Endodermal cell (in vitro differentiated cells): ENCODE results near the gene THAP10. TPM values are rescaled to one million over a fixed set of nuclear protein-coding genes. Genes with fewer than 3 reads are reported as not detected.

Source experiments
- DNase-seq: peaks from one replicate; pipeline ENCODE4 v3.0.0-alpha.2; 2017
- H3K27ac ChIP-seq: 2 replicates; pipeline ENCODE4 v1.5.1; 2013; ENCODE audit warnings: mild to moderate bottlenecking, low read depth, low read length, moderate library complexity
- H3K27me3 ChIP-seq: 2 replicates; pipeline ENCODE4 v1.6.1; 2013; ENCODE audit warnings: mild to moderate bottlenecking, low read length, moderate library complexity; ENCODE audit not compliant: insufficient read depth, control insufficient read depth, poor library complexity, severe bottlenecking
- H3K36me3 ChIP-seq: 2 replicates; pipeline ENCODE4 v1.7.0; 2013; ENCODE audit warnings: mild to moderate bottlenecking, low read length, moderate library complexity; ENCODE audit not compliant: control insufficient read depth, insufficient read depth
- H3K4me1 ChIP-seq: one replicate; pipeline ENCODE4 v1.7.0; 2013; ENCODE audit warnings: low read length; ENCODE audit not compliant: control insufficient read depth, insufficient read depth
- H3K4me3 ChIP-seq: 2 replicates; pipeline ENCODE4 v1.5.1; 2013; ENCODE audit warnings: mild to moderate bottlenecking, low read length, moderate library complexity
- H3K9ac ChIP-seq: 2 replicates; pipeline ENCODE4 v1.6.1; 2013; ENCODE audit warnings: mild to moderate bottlenecking, low read length, moderate library complexity; ENCODE audit not compliant: poor library complexity, severe bottlenecking; ENCODE audit errors: extremely low read depth
- H3K9me3 ChIP-seq: 2 replicates; pipeline ENCODE4 v1.6.1; 2013; ENCODE audit warnings: mild to moderate bottlenecking, low read length, moderate library complexity; ENCODE audit not compliant: control insufficient read depth
- H3K27ac Mint-ChIP-seq: 2 replicates; pipeline ENCODE4 v1.8.0; 2020; ENCODE audit warnings: mixed read lengths
- H3K27me3 Mint-ChIP-seq: 2 replicates; pipeline ENCODE4 v1.8.0; 2021; ENCODE audit warnings: mild to moderate bottlenecking, mixed read lengths; ENCODE audit not compliant: insufficient read depth
- H3K36me3 Mint-ChIP-seq: 2 replicates; pipeline ENCODE4 v1.8.0; 2020; ENCODE audit warnings: low read depth, mixed read lengths
- H3K4me1 Mint-ChIP-seq: 2 replicates; pipeline ENCODE4 v1.8.0; 2020; ENCODE audit warnings: mixed read lengths
- H3K4me3 Mint-ChIP-seq: 2 replicates; pipeline ENCODE4 v1.8.0; 2020; ENCODE audit warnings: mild to moderate bottlenecking, moderate library complexity, mixed read lengths
- H3K9me3 Mint-ChIP-seq: 2 replicates; pipeline ENCODE4 v1.8.0; 2020; ENCODE audit warnings: mild to moderate bottlenecking, mixed read lengths
- CTCF ChIP-seq: fragments of 200-600 bp; sonication (generic); conservative IDR thresholded peaks from 2 replicates; pipeline ENCODE4 v1.5.0; 2021; ENCODE audit warnings: antibody characterized with exemption, mild to moderate bottlenecking
- WGBS, 2 experiments: methylation state at CpG; one replicate each; pipeline versions ENCODE4 v1.1.5 to v1.1.7; 2013; ENCODE audit warnings: missing lambda C conversion rate in 2 of 2, mixed read lengths in 1 of 2; ENCODE audit not compliant: insufficient coverage in 1 of 2, insufficient read length in 1 of 2; 5-methylcytosine and 5-hydroxymethylcytosine counted together
- total RNA-seq, 2 donors: library from RNA; stranded (reverse); fragmentation: NEBNext Ultra II Directional in 1 of 2; extraction: Animal tissue kit (Norgen Biotek cat#: 25700) in 1 of 2; gene quantifications; 2 replicates in 1 of 2; 3 replicates in 1 of 2; pipeline ENCODE4 v1.2.1, GENCODE V29; 2021

The THAP10 gene
- total RNA-seq, 2 donors from 2014 or later = 2.4 to 6.1 TPM

GRCh38 chr15:70852501-70853317 is 39.5 kb downstream of the THAP10 start:
- no peaks in the 10 kb centered on the region for H3K9me3 ChIP-seq
- no peaks in the 10 kb centered on the region for H3K27me3 ChIP-seq
- no peak overlapping the region for H3K9ac ChIP-seq
- H3K4me1 ChIP-seq = no peaks in the 10 kb centered on the region
- Mint-ChIP-seq H3K9me3 (no peaks in the 10 kb centered on the region), H3K36me3 (peaks cover 19% of the 10 kb centered on the region), H3K4me1 (peaks cover 15% of the 10 kb centered on the region), H3K27me3 (peaks cover 8% of the 10 kb centered on the region), H3K27ac (peak overlapping the region; percentile 80), H3K4me3 (peak overlapping the region; percentile 78)
- no peak for DNase-seq
- H3K4me3 ChIP-seq = peak overlapping the region; percentile 87
- TF ChIP-seq CTCF = no peak
- H3K27ac ChIP-seq = no peak overlapping the region
- WGBS, 2 experiments = 69 to 86% methylated on average over 6 to 8 of the region's 11 CpGs
- peaks cover 19% of the 10 kb centered on the region for H3K36me3 ChIP-seq

- Histone ChIP-seq H3K27me3 (no peaks in the 10 kb centered on the region), H3K36me3 (peaks cover 19% of the 10 kb centered on the region), H3K4me3 (no peak overlapping the region), H3K4me1 (no peaks in the 10 kb centered on the region), H3K27ac (no peak overlapping the region), H3K9ac (no peak overlapping the region), H3K9me3 (no peaks in the 10 kb centered on the region)
- H3K4me1 Mint-ChIP-seq = peaks cover 15% of the 10 kb centered on the region
- no peak for TF ChIP-seq CTCF
- no peak for DNase-seq
- H3K4me3 Mint-ChIP-seq = no peak overlapping the region
- peaks cover 8% of the 10 kb centered on the region for H3K27me3 Mint-ChIP-seq
- 92 to 98% methylated on average over 6 of the region's 6 CpGs for WGBS, 2 experiments
- no peaks in the 10 kb centered on the region for H3K9me3 Mint-ChIP-seq
- H3K36me3 Mint-ChIP-seq = peaks cover 19% of the 10 kb centered on the region
- H3K27ac Mint-ChIP-seq = no peak overlapping the region
Observed at GRCh38 chr15:70851889-70852288, 40.3 kb downstream of the THAP10 start.

- Histone ChIP-seq H3K36me3 (peaks cover 10% of the 10 kb centered on the region), H3K4me3 (no peak overlapping the region), H3K9ac (no peak overlapping the region), H3K27ac (no peak overlapping the region), H3K27me3 (no peaks in the 10 kb centered on the region), H3K4me1 (no peaks in the 10 kb centered on the region), H3K9me3 (no peaks in the 10 kb centered on the region)
- 95 to 97% methylated on average over 6 of the region's 6 CpGs for WGBS, 2 experiments
- Mint-ChIP-seq H3K36me3 (peaks cover 21% of the 10 kb centered on the region), H3K4me3 (no peak overlapping the region), H3K9me3 (no peaks in the 10 kb centered on the region), H3K27ac (no peak overlapping the region), H3K27me3 (no peaks in the 10 kb centered on the region), H3K4me1 (no peaks in the 10 kb centered on the region)
- no peak for TF ChIP-seq CTCF
- DNase-seq = no peak
Observed at GRCh38 chr15:70845602-70846360, 46.5 kb downstream of the THAP10 start.
